Gastrocnemius medialis (tissue), 4 donors: Measurements from ENCODE around the gene G3BP1.

Source experiments
- POLR2A ChIP-seq, 2 donors: fragments of 450-650 bp; IDR thresholded peaks; one replicate each; pipeline ENCODE4 v1.6.1; 2017; ENCODE audit warnings: antibody characterized with exemption in 2 of 2, mild to moderate bottlenecking in 2 of 2, moderate library complexity in 2 of 2
- TF ChIP-seq, protein P1 (sequence below), 5 experiments: fragments of 450-650 bp in 3 of 5; fragments of 200-600 bp in 2 of 5; sonication (generic) in 2 of 5; IDR thresholded peaks in 4 of 5; conservative IDR thresholded peaks in 1 of 5; 1 replicate in 4 of 5; 2 replicates in 1 of 5; pipeline ENCODE4 v1.5.1; 2016 to 2019; ENCODE audit warnings: antibody characterized with exemption in 5 of 5, mild to moderate bottlenecking in 3 of 5, moderate library complexity in 3 of 5

DNA sequence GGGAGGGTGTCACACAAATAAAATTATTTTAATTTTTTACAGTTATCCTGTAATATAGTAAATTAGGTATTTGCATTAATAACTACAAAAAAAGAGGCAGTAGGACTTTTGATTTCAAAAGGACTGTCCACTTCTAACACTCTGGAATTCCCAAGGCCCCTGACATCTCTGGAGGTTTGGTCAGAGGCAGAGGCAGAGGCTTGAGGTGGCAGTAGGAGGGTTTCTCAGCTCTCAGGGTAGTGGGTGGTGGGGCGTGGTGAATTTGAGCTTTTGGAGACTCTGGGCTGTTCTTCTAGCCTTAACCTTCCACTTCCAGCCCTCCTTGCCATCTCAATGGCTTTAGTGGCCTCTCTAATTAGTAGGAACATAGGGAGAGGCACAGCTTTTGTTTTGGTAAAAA, 36.1 kb upstream of the G3BP1 start:
- TF ChIP-seq, protein P1, sequence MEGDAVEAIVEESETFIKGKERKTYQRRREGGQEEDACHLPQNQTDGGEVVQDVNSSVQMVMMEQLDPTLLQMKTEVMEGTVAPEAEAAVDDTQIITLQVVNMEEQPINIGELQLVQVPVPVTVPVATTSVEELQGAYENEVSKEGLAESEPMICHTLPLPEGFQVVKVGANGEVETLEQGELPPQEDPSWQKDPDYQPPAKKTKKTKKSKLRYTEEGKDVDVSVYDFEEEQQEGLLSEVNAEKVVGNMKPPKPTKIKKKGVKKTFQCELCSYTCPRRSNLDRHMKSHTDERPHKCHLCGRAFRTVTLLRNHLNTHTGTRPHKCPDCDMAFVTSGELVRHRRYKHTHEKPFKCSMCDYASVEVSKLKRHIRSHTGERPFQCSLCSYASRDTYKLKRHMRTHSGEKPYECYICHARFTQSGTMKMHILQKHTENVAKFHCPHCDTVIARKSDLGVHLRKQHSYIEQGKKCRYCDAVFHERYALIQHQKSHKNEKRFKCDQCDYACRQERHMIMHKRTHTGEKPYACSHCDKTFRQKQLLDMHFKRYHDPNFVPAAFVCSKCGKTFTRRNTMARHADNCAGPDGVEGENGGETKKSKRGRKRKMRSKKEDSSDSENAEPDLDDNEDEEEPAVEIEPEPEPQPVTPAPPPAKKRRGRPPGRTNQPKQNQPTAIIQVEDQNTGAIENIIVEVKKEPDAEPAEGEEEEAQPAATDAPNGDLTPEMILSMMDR (IDR thresholded peaks at IDR 0.05 in 4 of 5, conservative IDR thresholded peaks at IDR 0.05 in 1 of 5), result no peak
- TF ChIP-seq POLR2A (IDR thresholded peaks at IDR 0.05), result no peak
